HG02884 (cell line): Measurements from ENCODE around the gene RALY.

Source experiments
- ATAC-seq: cut with Tn5 transposase; IDR thresholded peaks from one replicate; pipeline ENCODE4 v1.9.1; 2021; ENCODE audit warnings: mild to moderate bottlenecking, moderate library complexity; ENCODE audit not compliant: unreplicated experiment

RALY gene

DNA sequence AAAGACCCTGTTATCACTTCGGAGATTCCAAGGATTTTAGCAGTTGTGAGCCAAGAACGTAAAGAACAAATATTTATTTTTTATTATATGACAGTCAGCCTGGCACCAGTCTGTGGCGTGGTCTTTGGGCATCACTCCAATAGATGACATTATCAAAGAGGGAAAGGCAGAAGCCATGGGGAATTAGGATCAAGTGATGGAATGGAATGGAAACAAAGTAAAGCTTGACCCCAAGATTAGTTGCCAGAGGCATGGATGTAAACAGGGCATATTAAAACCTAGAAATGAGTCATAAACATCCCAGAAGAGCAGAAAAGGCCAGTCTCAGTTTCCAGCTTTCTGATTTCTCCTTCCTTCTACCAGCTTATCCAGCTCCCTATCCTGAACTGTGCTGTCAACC is 106.9 kb downstream of the RALY start:
- ATAC-seq: no peak

DNA sequence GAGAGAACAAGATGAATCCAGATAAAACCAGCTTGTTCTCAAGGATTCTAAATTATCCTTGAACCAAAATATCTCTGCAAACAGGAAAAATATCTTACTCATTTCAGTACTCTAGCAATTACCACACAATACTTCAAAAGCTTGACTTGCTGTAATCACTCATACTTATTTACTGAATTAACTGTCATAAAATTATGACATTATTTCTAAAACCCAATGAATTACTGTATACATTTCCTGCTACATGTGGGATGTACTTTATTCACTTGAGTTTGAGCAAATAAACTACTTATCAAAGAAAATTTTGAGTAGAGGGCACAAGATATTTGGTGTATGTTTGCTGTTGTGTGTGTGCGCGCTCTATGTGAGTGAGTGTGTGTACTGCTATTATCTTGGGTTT is 108.6 kb downstream of the RALY start:
- no peak for ATAC-seq

DNA sequence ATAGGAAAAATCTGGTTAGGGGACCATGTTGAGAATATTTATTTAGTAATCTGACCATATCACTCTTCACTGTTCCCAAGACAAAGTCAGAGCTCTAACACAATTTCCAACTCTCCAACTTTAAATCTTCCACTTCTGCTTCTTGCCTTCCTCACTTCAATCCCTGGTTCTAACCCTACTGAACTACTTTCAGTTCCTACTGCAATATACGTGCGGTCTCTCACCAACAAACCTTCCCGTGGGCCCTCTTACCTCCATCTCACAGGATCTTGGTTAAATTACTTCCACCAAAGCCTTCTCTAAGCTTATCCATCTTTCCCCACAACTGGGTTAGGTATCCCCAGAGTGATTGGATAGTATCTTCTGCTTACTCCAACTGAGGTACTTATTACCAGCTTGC is 110.3 kb downstream of the RALY start:
- ATAC-seq: no peak

DNA sequence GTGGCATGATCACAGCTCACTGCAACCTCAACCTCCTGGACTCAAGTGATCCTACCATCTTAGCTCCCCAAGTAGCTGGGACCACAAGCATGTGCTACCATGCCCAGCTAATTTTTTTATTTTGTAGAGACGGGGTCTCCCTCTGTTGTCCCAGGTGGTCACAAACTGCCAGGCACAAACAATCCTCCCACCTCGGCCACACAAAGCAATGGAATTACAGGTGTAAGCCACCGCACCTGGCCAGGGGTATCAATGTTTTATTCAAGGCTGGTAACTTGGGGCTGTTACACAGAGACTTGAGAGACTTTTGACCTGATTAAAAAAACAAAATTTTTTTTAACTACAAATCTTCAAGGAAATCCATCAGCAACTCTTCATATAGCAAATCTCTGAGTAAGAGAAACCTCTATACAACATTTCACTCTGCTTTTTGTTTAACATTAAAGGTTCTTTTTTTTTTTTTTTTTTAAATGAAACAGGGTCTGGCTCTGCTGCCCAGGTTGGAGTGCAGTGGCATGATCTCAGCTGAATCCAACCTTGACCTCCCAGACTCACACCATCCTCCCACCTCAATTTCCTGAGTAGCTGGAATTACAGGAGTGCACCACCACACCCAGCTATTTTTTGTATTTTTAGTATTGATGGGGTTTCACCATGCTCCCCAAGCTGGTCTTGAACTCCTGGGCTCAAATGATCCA is 112.4 kb downstream of the RALY start:
- ATAC-seq: no peak

DNA sequence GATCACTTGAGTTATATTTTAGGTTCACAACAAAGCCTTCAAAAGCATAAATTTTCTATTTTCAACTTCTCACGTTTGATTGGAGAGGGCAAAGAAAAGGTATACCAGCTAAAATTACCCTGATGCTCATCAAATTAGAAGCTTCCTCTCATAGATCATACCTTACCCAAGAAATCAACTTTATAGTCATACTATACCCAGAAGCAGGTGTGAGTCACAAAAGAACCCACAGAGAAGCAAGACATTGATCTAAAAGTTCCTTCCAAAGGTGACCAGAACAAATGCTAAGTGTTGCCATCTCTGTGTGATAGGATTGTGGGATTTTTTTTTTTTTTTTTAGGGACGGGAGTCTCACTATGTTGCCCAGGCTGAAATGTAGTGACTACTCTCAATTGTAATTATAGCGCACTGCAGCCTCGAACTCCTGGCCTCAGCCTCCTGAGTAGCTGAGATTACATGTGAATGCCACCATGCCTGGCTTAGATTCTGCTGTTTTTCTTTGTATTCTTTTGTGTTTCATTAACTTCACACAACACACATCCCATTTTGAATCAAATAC is 115.0 kb downstream of the RALY start:
- no peak for ATAC-seq

DNA sequence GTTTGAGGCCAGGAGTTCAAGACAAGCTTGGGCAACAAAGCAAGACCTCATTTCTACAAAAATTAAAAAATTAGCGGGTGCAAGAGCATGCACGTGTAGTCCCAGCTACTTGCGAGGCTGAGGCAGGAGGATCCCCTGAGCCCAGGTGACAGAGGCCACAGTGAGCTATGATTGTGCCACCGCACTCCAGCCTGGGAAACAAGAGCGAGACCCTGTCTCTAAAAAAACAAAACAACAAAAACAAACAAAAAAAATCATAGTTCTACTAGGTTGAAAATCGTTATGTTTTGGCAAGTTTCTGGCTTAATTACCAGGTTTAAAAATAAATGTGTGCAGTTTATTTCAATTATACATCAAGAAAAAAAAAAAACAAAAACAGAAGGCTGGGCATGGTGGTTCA is 115.7 kb downstream of the RALY start:
- ATAC-seq: no peak

DNA sequence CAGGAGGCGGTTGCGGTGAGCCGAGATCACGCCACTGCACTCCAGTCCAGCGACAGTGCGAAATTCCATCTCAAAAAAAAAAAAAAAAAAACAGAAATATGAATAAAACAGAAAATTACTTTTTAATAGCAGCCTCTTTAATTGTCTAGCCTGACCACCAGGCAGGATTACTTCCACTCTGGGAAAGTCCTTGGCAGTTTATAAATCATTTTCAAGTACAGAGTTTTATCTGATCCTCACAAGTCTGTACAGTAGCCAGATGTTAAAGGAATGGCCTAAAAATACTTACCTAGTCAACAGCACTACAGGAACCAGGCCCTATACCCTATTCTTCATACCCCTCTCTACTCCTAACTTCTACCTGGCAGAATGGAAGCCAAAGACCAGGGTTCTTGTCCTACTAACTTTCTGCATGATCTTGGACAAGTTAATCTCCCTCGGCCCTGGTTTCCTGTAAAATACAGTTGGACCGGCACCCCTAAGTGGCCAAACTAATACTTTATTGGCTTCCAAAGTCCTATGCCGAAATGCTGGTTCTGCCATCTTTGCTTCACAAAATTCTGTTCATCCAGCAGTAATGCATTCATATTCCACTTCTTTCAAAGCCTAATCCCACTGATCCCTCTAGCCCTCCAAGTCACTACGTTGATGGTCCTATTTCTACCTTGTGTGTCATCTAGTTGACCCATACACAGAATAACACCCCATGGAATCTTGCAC is 116.5 kb downstream of the RALY start:
- ATAC-seq: no peak

DNA sequence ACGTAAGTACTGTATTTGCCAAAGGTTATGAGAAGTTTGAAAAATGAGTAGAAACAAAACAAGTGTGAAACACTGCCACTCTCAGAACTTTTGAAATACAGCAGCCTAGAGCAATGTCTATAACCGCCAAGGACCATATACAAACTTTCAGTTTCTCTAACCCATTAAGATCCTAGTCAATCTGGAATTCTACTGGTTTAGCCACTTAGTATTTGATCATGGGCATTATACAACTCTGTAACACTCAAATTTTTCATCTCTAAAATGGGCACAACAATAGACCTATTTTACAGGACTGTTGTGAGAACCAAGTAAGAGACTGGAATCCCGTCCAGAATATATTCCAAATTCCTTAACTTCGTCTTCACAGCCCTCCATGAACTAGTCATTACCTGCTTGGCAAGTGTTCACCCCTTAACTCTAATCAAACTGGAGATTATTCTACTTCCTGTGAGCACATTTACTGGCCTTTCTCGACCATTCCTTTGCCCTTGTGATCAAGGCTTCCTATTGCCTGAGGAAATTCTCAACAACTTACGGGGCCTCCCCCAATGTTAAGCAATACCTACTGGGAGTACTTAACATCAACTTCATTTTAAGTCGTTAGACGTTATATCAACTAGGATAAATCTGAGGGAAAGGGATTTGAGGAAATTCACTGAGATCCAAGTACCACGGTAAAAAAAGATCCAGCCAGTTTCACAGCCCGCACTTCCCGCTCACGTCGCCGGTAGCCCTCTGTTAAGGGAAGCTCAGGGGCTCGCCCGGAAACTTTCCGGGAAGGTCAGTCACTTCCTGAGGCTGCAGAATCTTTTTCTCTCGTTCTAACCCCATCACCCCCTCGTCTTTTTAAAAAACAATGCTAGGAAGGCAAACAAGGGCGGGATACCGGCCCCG is 117.3 kb downstream of the RALY start:
- ATAC-seq: no peak

DNA sequence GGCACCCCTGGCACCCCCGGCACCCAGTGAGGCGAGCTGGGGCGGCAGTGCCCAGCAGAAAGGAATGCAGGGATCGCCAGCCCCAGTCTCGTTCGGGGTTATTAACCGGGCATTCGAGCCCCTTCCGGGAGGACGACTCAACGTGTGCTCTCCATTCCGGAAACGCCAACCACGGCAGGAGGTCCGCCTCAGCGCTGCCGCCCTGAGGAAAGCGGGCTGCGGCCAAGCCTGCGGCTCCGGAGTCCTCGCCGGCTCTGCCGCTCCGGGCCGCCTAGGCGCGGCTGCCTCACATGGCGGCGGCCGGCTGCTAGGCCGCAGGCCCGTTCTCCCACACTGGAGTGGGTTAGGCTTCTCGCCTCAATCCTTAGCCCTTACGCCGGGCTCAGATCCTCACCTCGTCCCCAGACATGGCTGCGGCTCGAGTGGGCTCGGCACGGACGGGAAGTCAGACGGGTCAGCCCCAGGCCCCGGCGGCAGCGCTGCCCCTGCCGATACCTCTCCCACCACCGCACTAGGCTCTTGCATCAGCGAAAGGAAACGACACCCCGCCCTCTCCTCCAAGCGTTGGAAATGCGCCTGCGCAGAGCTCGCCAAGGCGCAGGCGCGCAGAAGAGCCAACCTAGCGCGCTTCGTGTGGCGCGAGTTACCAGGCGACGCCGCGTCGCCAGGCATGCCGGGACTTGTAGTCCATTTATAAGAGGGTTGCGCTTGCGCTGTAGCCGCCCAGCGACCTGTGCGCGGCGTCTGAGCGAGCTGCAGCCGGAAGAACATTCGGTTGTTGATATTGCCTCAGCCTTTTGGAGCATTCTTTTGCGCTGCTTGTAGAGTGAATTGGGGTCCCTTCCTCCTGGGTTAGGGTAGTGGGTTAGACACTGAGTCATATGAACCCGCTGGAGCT is 118.2 kb downstream of the RALY start, which contains the start of gene EIF2S2:
TSS of gene EIF2S2 (minus strand) at position 542 of the 898 bp plus-strand sequence. CDS start at position 409, 133 bp downstream.
- ATAC-seq: peak; percentile 82

DNA sequence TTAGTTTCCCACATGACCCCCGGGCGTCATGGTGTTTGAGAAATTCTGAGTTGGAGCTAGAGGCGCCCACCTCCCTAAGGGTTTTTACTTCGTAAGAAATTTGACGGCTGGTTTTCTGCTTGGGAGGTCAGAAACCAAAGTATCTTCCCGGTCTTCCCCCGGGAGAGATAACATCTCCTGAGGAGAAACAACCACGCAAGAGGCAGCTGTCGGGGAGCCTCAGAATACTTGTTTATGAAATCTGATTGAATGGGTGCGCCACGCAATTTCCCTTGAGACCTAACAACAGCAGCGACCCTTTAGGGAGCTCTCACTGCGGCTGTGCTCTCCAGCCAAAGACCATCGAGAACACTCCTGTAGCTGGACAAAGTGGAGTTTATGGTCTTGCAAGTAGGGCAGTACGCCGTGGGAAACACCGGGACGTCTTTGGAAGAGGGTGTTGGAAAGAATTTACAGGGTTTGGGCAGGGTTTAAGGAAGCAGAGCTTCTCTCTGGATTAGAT is 118.9 kb downstream of the RALY start:
- ATAC-seq: peak; percentile 15

DNA sequence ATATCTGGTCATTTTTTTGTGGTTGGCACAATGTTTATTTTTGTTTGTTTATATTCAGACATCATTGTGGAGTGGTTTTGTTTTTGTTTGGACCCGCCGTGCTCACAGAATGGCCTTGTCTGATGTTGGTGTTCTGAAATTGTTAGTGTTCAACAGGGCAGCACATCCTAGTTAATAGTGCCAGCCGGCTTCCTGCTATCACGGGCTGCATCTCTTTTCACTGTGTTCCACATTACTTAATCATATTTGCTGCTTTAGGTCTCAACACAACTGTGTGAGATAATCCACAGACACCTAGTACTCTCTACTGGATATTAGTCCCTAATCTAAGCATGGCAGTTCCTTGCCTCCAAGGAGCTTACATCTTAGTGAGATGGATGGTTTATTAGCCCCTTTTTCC is 121.1 kb downstream of the RALY start:
- ATAC-seq: no peak

DNA sequence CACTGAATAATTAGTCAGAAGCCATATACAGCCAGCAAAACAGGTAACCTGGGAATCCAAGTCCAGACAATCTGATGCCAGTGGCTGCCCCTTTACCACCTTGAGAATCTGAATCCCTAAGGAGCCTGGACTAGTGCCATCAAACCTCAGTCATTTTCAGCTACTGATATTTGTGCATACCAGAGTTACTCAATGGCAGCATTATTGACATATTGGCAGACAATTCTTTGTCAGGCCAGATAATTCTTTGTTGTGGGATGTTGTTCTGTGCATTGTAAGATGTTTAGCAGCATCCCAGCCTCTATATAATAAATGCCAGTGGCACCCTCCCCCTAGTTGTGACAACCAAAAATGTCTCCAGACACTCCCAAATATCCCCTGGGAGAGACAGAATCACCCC is 121.5 kb downstream of the RALY start:
- ATAC-seq: no peak

DNA sequence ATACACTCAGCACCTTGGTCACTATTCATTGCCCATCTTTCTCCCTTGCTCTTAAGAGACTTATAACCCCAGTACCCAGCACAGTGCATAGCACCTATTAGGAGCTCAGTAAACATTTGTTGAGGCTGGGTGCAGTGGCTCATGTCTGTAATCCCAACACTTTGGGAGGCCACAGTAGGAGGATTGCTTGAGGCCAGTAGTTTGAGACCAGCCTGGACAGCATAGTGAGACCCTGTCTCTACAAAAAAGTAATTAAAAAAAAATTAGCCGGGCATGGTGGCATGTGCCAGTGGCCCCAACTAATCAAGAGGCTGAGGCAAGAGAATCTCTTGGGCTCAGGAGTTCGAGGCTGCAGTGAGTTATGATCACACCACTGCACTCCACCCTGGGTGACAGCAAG is 126.5 kb downstream of the RALY start:
- ATAC-seq: no peak

DNA sequence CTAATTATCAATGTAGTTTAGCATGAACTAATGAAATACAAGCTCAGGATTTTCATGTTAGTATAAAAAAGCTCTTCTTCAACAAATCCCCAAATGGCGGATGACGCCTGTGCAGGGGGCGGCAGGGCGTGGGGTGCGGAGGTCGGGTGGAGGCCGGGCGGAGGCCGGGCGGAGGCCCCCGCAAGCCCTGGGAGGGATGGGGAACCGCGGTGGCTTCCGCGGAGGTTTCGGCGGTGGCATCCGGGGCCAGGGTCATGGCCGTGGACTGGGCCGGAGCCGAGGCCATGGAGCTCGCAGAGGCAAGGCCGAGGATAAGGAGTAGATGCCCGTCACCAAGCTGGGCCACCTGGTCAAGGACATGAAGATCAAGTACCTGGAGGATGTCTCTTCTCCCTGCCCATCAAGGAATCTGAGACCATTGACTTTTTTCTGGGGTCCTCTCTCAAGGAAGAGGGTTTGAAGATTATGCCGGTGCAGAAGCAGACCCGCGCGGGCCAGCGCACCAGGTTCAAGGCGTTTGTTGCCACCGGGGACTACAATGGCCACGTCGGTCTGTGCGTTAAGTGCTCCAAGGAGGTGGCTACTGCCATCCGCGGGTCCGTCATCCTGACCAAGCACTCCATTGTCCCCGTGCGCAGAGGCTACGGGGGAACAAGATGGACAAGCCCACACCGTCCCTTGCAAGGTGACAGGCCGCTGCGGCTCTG is 128.7 kb downstream of the RALY start:
- no peak for ATAC-seq

DNA sequence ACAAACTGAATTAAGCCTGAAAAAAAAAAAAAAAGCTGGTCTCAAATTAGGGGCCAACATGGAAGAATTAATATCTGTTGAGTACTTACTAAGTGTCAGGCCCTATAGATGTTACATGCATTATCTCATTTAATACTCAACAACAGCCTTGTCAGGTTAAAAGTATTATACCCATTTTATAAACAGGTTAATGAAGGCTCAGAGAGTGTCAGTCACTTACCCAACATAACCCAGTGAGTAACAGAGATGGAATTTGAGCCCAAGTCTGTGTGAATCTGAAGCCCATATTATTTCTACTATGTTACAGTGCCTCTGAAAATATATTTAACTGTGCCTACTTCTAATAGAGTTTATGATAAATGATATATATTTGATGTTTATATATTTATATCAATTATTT is 129.6 kb downstream of the RALY start:
- ATAC-seq: no peak

DNA sequence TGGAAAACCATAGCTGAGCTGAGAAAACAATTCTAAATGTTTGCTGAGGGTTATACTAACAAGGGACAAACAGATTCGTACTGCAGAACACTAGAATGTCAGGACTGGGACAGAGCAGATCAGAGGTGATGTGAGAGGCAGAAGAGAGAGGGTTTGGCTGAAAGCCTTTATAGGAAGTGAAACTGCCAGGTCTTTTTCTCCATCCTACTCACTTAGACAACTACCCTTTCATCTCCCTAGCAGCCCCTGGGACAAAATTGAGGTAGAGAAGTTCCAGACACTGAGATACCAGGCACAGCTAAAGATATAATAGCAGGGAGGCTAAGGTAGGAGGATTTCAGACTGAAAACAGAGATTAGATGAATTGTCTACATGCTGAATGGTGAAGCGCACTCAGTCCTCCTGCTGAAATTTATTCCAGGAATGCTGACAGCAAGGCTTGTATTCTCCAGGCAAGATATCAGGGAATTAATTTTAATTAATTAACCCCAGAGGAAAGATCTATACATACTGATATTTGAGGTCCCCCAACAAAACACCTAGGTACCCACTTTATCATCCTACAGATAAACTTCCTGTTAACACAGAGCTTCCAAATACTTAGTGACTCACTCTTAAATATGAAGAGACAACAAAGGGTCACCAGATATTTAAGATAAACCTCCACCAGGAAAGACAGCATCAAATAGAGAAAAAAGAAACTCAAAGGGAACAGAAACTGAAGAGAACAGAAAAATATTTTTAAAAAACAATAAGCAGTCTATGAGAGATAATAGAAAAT is 130.9 kb downstream of the RALY start:
- peak; percentile 69 for ATAC-seq

DNA sequence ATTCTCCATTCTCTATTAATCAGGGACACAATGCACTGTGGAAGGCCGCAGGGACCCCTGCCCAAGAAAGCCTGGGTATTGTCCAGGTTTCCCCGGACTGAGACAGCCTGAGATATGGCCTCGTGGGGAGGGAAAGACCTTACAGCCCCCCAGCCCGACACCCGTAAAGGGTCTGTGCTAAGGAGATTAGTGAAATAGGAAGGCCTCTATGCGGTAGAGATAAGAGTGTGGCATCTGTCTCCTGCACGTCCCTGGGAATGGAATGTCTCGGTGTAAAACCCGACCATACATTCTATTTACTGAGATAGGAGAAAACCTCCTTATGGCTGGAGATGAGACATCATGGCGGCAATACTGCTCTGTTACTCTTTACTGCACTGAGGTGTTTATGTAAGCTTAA is 134.1 kb downstream of the RALY start:
- no peak for ATAC-seq

DNA sequence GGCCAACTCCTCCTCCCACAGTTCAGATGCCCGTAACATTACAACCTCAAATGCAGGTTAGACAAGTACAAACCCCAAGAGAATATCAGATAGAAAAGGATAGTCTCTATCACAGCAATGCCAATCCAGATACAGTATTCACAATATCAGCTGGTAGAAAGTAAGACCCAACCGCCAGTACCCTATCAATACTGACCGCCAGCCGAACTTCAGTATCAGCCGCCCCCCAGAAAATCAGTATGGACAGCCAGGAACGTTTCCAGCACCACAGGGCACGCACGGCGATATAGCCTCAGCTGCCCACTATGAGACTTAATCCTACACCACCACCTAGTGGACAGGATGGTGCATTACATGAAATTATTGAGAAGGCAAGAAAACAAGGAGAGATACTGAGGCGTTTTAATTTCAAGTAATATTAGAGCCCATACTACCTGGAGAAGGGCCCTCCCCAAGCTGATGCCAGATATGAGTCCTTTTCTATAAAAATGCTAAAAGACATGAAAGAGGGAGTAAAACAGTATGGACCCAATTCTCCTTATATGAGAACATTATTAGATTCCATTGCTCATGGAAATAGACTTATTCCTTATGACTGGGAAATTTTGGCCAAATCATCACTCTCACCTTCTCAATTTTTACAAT is 135.9 kb downstream of the RALY start:
- ATAC-seq: no peak
